B cell (primary cell): Measurements from ENCODE around the gene CTCF.

Experiments used
- EZH2 ChIP-seq: IDR thresholded peaks from 2 replicates; pipeline ENCODE4 v1.6.1; 2012; ENCODE audit warnings: borderline replicate concordance, low read depth, mild to moderate bottlenecking, moderate library complexity, low read length; ENCODE audit not compliant: insufficient read depth, poor library complexity, severe bottlenecking
- TF ChIP-seq, protein P1 (sequence below): fragments of 200-600 bp; IDR thresholded peaks from one replicate; pipeline ENCODE4 v1.8.0; 2022; ENCODE audit warnings: antibody characterized with exemption, mild to moderate bottlenecking

DNA sequence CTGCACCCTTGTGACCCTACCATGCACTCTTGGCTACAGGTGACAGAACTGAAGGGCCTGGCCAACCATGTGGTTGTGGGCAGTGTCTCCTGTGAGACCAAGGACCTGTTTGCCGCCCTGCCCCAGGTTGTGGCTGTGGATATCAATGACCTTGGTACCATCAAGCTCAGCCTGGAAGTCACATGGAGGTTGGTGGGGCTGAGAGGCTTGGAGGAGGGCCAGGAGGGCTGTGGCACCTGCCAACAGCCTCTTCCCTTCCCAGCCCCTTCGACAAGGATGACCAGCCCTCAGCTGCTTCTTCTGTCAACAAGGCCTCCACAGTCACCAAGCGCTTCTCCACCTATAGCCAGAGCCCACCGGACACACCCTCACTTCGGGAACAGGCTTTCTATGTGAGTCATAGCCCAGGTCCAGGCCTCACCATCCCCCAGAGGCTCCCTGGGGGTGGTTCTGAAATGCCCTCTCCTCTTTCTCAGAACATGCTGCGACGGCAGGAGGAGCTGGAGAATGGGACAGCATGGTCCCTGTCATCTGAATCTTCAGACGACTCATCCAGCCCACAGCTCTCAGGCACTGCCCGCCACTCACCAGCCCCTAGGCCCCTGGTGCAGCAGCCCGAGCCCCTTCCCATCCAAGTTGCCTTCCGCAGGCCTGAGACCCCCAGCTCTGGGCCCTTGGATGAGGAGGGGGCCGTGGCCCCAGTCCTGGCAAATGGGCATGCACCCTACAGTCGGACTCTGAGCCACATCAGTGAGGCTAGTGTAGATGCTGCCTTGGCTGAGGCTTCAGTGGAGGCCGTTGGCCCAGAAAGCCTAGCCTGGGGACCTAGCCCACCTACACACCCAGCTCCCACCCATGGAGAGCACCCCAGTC, 20.7 kb upstream of the CTCF start:
- TF ChIP-seq, protein P1, sequence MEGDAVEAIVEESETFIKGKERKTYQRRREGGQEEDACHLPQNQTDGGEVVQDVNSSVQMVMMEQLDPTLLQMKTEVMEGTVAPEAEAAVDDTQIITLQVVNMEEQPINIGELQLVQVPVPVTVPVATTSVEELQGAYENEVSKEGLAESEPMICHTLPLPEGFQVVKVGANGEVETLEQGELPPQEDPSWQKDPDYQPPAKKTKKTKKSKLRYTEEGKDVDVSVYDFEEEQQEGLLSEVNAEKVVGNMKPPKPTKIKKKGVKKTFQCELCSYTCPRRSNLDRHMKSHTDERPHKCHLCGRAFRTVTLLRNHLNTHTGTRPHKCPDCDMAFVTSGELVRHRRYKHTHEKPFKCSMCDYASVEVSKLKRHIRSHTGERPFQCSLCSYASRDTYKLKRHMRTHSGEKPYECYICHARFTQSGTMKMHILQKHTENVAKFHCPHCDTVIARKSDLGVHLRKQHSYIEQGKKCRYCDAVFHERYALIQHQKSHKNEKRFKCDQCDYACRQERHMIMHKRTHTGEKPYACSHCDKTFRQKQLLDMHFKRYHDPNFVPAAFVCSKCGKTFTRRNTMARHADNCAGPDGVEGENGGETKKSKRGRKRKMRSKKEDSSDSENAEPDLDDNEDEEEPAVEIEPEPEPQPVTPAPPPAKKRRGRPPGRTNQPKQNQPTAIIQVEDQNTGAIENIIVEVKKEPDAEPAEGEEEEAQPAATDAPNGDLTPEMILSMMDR: no peak
- no peak for TF ChIP-seq EZH2
